DMS114 treated with DMSO at 0.1 percent for 48 hours (cell line): ENCODE measurements around the gene MEOX1.

Experiments
- DNase-seq: peaks from one replicate; lab custom pipeline; 2025; ENCODE audit not compliant: unreplicated experiment; lab: John Stamatoyannopoulos, UW

MEOX1 gene

GRCh38 chr17:43595466-43595865 lies 66.3 kb downstream of the MEOX1 start:
- no peak for DNase-seq

DNA sequence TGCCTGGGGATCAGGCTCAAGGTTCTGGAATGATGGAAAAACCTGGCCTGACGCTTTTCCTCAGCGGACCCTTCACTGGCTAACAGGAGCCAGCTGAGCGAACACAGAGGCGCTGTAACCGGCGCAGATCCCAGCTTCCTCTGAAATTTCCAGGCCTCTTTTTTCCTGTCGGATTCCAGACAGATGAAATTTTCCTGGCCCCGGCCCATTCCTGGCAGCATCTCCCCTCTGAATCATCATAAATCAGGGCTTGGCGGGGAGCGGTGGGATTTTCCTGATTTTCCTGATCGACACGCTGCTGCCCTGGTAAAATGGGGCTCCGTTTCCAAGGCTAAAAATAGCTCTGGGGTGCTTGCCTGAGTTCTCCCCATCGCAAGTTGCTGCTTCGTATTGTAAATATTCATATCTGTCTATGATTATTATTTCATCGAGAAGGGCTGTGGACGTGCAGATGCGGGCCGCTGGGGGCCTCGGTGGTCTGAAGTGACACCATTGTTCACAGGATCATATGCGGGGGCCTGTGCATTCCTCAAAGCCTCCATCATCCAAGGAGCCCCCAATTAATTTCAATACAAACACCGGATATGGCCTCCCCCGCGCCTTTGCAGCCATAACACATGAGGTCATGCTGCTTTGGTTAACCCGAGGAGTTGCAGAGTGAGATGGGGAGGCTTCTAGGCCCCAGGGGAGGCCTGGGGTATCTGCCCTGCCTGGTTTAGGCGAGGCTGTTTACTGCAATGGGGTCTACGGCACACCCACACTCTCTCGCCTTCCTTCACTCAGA lies 69.8 kb downstream of the MEOX1 start:
- DNase-seq, result no peak

- DNase-seq, result no peak
Measured at GRCh38 chr17:43591001-43591400, 70.7 kb downstream of the MEOX1 start.
